Endometrium (tissue), 2 donors: ENCODE results near the gene COL4A2.

Experiments used
- FAIRE-seq: peaks from 2 replicates; lab custom pipeline; 2012; peaks lifted over from hg19 to GRCh38; lab: Jason Lieb, UNC
- donor health status: control.
- donor health status: control.

The COL4A2 gene

GRCh38 chr13:110536006-110536693 lies 229.1 kb downstream of the COL4A2 start:
- no peak for FAIRE-seq

- no peak for FAIRE-seq
Observed at GRCh38 chr13:110538632-110539031, 231.5 kb downstream of the COL4A2 start.

GRCh38 chr13:110539894-110540293 lies 232.8 kb downstream of the COL4A2 start:
- no peak for FAIRE-seq

DNA sequence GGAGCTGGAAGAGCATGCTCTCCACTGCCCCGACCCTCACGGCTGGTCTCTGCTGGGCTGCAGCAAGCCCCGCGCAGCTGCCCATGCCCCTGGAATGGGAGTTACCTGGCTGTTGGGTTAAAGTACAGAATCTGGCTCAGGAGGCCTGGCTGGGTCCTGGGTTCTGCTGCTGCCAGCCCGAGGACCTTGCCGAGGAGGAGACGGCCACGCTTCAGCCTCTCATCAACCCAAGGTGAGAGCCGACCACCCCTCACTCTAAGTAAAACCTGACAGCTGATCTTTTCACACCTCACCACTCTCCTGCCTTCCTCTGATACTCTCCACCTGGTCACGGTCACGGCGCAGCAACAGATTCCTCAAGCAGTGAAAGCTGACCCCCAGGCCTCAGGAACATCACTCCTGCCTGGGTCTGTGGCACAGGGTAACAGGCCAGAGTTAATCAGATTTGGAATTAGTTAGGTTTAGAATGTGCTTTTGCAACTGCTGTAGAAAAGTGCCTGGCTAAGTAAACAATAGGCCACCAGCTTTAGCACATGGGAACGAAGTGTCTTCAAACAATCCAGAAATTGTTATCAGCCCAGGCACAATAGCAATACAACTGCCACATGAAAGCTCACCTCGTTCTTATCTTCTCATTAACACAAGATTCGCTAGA lies 233.9 kb downstream of the COL4A2 start:
- no peak for FAIRE-seq

GRCh38 chr13:110541526-110541920 lies 234.4 kb downstream of the COL4A2 start:
- FAIRE-seq, result no peak

- FAIRE-seq, result no peak
Observed at GRCh38 chr13:110542169-110542796, 235.2 kb downstream of the COL4A2 start.

DNA sequence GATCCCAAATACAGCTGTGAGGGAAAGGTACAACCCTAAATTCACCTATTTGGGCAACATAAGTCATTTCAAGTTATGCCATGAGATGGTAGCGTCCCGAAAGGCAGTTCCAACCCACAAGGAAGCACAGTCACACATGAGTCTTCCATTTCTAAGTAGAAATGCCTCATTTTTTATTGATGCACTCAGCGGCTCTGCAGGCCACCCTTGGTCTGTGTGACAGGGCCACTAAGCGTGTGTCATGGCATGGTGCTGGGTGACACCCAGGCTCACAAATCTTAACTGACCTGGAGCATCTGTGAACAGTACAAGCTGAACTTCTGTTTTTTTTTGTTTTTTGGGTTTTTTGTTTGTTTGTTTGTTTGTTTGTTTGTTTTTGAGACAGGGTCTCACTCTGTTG lies 239.3 kb downstream of the COL4A2 start:
- FAIRE-seq, result no peak

GRCh38 chr13:110546926-110547325 lies 239.8 kb downstream of the COL4A2 start:
- FAIRE-seq, result no peak

DNA sequence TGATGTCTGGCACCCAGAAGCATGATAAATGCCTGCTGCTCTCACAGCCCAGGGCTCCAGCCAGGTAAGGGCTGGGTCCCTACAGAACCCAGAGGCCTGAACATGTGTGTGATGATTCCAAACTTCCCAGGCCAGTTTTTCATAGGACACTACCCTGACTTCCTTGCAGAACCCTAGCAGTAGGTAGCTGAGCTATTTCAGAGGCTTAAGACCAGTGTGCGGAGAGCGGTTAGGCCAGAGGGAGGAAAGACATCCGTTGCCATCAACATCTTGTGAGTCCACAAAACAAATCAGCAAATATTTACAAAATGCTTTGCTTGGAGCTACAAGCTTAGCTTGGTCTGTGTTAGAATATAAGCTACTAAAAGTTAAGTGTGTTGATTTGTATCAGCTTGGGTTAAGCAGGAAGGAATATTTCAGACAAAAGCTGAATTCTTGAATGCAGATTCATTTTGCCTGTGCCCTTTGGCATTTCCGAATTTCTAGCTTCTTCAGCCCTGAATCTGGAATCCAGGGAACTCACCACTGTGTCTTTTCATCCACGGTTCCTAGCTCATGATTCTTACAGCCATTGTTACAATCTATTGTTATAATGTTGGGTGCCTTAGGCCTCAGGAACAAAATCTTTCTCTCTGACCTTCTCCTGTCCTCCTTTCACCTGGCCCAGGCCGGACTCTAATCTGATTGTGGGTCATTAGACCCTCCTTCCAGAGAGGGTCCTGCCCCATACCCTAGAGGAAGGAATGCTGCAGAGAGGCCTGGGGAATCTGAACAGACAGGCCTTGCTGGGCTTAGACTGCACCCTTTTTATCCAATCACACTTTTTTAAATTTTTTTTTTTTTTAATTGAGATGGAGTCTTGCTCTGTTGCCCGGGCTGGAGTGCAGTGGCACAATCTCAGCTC lies 242.1 kb downstream of the COL4A2 start:
- FAIRE-seq, result no peak

DNA sequence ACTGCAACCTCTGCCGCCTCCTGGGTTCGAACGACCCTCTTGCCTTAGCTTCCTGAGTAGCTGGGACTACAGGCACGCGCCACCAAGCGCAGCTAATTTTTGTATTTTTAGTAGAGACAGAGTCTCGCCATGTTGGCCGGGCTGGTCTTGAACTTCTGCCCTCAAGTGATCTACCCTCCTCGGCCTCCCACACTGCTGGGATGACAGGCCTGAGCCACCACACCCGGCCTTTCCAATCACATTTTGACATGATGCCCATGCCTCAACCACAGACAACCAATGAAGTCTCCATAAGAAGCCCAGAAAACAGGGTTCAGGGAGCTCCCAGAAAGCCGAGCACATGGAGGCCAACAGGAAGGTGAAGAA lies 242.7 kb downstream of the COL4A2 start:
- FAIRE-seq, result no peak

DNA sequence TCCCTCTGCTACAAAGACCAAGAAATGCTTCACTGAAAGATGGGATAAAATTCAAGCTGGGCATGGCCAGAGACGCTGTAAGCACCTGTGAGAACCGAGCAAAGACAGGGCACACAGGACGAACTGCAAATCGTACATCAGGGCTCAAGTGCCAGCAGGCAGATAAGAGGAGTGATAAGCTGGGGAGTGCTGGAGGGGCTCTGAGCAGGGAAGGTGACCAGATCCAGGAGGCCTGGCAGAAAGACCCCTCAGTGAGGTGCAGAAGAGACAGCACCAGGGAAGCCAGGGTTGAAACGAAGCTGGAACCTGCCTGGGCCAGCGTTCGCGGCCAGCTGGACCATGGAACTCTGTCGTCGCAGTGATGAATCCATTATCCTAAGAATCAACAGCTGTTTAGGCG lies 244.2 kb downstream of the COL4A2 start:
- FAIRE-seq, result no peak

GRCh38 chr13:110552767-110553166 lies 245.7 kb downstream of the COL4A2 start:
- FAIRE-seq, result no peak

DNA sequence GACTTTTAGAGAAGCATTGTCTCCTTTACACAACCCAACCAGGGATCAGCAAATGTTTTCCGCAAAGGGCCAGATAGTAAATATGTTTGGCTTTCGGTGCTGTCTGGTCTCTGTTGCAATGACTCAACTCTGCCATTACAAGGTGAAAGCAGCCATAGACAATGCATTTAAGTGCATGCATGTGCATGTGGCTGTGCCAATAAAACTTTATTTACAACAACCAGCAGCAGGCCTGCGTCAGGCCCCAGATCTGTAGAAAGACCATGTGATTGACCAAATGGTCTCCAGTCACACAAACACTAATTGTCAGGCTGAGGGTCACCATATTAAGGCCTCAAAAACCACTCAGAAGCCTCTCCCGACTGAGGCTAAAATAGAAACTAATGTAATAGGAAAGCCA lies 246.3 kb downstream of the COL4A2 start:
- FAIRE-seq, result no peak

- no peak for FAIRE-seq
Observed at GRCh38 chr13:110554227-110554836, 247.2 kb downstream of the COL4A2 start.

- FAIRE-seq, result no peak
Observed at GRCh38 chr13:110554946-110555345, 247.9 kb downstream of the COL4A2 start.

DNA sequence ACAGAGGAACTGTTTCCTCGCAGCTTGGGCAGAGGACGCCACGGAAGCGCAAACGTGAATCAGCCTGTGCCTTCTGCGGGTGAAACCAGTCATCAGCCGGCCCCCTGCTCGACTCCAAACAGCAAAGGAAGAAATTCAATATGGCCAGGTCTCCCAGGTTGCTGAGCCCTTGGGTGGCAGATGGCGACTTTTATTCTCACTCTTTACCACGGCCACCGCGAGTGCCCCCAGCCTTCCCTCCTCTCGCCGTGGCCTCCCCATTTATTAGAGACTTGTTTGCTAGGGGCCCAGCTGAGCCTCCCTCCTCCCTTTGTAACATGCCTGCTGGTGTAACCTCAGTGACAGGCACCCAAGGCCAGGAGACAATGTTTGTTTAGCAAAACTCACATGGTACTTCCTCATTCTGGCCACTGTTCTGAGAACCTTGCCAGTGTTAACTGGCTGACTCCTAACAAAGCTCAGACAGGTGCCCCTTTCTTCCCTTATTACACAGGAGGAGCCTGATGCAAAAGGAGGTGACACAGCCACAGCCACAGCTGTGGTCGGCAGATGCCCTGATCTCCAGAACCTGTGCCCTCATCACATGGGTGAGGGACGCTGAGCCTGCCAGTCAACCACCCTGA lies 248.6 kb downstream of the COL4A2 start:
- FAIRE-seq, result no peak

DNA sequence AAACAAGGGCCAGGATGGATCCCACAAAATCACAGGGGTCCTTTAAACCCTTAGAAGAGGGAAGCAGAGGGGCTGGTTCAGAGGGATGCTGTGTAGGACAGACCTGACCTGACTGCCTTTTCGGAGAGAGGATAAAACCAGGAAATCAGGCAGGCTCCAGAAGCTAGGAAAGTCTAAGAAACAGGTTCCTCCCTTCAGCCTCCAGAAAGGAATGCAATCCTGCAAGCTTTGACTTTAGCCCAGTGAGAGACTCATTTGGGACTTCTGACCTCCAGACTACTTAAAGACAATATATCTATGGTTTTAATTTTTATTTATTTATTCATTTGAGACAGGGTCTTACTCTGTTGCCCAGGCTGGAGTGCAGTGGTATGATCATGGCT lies 249.1 kb downstream of the COL4A2 start:
- FAIRE-seq, result no peak

- no peak for FAIRE-seq
Observed at GRCh38 chr13:110557082-110557481, 250.0 kb downstream of the COL4A2 start.

DNA sequence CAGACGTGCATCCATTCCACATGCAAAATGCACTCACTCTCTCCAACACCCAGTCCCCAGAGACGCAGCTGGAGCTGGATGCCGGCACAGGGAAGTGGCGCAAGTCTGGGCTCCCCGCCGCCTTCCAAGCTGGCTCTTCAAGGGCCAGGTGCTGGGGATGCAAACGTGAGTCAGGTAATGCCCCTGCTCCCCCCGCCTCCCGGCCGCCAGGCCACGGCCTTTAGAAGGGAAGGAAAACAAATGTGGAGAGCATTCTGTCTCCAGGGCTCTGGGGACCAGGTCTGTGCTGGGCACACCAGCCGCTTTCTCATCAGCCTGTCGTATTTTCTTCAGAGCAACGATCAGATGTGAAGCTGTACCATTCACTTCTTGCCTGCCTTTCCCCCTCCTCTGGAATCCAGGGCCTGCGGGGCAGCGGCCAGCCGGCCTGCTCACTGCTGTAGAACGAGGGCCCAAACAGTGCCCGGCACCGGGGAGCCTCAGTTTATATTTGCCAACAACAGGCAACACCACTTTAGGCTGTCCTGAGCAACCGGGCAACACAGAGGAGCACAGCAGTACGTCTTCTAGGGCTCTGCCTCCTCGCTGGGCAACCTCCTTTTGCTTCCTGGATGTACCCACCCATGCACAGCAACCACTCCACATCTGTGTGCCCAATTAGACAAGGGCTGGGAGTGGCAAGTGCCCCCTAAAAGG lies 250.7 kb downstream of the COL4A2 start:
- FAIRE-seq, result no peak

GRCh38 chr13:110559429-110559943 lies 252.4 kb downstream of the COL4A2 start:
- no peak for FAIRE-seq

DNA sequence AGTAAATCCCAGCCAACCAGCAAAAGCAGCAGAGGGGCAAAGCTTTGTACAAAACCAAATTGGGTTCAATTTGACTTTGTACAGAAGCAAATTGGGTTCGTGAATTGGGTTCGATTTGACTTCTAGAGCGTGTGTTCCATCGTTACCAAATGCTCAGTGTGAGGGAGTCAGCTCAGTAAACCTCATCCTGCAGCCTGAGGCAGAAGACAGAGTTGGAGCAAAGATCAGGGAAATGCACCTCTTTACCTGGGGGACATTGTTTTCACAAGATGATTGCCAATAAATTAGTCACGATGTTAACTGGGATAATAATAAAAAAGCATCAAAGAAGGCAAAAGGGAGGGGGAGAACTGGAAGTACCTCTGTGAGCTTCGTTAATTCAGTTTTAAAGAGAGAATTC lies 252.9 kb downstream of the COL4A2 start:
- FAIRE-seq, result no peak
